Raji (cell line): ENCODE results near the gene TMEM175.

Experiments used
- POLR2A ChIP-seq: IDR thresholded peaks from 2 replicates; pipeline ENCODE4 v1.6.1; 2011; ENCODE audit warnings: low read depth, low read length, control low read depth; ENCODE audit not compliant: insufficient read depth

TMEM175 gene

DNA sequence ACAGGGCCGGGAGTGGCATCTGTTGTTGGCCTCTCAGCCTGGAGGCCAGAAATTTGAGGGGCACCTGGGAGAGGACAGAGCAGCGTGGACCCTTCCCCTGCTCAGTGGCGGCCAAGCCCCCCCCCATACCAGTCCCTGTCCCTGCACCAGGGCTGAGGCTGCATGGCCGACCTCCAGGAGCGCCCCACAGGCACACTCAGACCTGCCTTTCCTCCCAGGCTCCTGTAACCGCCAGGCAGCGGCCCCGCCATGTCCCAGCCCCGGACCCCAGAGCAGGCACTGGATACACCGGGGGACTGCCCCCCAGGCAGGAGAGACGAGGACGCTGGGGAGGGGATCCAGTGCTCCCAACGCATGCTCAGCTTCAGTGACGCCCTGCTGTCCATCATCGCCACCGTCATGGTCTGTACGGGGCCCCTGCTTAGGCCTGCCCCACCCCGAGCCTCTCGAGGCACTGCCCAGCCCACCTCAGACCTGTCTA, 15.3 kb downstream of the TMEM175 start:
- TF ChIP-seq POLR2A = no peak

DNA sequence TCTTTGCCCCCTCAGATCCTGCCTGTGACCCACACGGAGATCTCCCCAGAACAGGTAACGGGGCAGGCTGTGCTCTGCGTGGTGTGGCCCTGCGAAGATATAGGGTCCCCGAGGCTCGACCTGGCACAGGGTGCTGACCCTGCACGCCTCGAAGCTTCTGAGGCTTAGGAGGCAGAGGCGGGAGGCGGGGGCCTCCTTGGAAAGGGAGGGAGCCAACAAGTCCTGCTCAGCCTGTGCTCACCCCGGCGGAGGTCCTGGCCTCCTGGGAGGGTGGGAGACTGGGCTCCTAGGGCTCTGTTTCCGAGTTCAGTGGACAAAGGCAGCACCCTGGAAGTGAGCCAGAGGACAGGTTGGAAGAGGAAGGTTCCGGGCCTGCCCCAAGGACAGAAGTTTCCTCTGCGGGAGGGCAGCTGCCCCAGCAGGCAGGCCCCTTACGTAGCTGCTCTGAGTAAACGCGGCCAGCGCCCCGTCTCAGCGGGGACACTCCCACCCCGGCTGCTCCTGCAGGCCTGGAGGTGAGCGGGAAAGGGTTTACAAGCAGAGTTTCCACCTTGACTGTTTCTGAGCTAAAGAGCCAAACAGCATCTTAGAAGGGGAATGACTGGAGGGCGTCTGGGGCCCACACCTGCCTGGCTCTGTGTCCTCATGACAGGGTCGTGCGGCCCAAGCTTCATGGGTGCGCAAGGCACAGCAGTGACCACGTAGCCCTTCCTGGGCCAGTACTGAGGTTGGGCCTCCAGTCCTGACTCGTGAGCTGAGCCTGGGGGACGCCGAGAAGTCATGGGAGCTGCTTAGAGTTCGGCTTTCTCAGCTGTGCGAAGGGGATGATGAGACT, 16.1 kb downstream of the TMEM175 start:
- no peak for TF ChIP-seq POLR2A

DNA sequence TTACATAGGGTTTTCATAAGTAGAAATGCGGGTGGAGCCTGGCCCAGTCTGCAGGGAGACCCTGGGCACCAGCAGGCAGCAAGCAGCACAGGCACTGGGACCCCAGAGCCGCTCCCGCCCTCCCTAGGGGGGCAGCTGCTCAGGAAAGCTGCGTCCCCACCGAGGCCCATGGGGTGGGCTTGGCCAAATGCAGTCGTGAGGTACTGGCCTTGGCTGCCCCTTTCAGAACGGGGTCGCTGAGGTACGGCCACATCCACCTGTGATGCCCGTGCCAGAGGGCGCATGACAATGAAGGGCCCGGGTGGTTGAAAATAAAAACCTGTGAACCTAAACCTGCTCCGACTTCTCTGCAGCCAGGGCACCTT, 16.7 kb downstream of the TMEM175 start:
- TF ChIP-seq POLR2A = no peak

DNA sequence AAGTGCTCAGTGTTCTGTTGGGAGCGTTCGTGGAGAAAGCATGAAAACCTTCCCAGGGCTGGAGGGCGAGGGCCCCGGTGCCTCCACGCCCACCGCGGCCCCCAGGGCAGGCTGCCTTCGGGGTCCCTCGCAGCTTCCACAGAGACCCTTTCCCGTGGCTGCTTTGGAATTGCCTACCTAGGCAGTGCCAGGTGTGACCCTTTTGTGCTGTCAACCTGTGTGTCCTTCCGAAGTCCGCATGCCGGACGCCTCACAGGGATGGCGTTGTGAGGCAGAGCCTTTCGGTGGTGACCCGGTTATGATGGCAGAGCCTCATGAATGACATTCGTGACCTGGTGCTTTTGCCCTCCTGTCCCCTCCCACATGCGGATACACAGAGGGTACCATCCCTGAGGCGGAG, 17.4 kb downstream of the TMEM175 start:
- no peak for TF ChIP-seq POLR2A

DNA sequence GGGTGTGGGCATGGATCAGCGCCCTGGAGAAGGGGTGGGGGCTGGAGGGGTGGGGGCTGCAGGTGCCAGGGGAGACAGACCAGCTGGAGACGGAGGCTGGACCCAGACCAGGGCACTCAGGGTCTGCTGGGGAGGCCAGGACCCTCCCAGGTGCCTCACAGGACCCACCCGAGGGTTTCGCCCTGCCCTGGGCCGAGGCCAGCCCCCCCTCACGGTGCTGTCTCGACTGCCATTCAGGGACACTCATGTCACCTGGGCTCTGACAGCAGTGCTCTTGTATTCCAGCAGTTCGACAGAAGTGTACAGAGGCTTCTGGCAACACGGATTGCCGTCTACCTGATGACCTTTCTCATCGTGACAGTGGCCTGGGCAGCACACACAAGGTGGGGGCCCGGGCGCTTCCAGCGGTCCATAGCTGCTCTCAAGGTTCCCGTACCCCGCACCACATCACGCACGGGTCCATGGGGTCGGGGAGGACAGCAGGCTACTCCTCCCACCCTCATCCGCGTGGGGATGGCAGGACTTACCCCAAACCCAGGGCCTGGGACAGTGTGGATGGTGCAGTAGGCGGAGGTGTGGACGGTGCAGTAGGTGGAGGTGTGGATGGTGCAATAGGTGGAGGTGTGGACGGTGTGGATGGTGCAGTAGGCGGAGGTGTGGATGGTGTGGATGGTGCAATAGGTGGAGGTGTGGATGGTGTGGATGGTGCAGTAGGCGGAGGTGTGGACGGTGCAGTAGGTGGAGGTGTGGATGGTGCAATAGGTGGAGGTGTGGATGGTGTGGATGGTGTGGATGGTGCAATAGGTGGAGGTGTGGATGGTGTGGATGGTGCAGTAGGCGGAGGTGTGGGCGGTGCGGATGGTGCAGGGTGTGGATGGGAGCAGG, 18.1 kb downstream of the TMEM175 start:
- TF ChIP-seq POLR2A = no peak

DNA sequence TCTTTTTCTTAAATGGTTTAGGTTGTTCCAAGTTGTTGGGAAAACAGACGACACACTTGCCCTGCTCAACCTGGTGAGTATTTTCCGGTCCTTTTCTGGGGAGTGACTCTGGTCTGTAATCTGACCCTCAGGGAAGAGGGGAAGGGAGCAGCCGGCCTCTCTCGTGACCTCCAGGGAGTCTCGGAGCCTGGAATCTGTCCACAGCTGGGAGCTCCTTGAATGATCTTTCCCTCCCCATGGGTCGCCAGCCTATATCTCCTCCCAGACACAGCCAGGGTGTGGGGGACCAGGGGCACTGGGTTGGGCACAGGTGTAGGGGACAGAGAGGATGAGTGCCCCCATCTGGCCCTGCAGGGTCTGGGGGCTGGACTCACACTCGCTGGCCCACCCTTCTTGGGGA, 18.9 kb downstream of the TMEM175 start:
- TF ChIP-seq POLR2A = no peak

DNA sequence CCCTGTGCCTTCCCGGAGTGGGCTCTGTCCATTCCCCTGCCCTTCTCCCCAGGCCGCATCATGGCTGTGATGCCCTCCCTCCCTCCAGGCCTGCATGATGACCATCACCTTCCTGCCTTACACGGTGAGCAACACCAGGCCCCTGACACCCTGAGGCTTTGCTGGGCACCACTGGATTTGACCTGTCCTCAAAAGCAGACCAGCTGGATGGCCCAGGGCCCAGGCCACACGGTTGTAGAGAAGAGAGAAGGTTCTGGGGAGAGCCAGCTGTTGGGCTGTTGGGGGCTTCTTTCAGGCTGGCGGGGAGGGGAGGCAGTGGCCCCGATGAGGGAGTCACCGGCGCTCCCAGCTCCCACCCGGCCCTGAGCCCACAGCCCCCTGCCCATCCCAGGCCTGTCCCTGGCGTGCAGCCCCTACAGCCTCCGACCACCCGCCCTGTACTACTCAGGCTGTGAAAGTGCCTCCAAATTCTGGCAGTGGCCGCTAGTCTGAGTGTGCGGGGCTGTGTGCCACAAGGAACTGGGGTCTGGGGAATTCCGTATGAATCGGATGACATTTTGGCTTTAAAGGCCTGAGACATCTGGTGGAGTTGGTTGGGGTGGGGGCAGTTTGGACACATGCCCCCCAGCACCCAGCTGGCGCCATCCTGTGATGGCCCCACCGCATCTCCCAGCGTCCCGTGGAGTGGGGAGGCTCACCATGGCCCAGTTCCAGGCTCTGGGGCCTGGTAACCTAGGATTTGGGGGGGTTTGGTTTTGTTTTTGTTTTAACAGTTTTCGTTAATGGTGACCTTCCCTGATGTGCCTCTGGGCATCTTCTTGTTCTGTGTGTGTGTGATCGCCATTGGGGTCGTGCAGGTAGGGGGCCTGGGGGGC, 19.6 kb downstream of the TMEM175 start:
- TF ChIP-seq POLR2A = no peak

DNA sequence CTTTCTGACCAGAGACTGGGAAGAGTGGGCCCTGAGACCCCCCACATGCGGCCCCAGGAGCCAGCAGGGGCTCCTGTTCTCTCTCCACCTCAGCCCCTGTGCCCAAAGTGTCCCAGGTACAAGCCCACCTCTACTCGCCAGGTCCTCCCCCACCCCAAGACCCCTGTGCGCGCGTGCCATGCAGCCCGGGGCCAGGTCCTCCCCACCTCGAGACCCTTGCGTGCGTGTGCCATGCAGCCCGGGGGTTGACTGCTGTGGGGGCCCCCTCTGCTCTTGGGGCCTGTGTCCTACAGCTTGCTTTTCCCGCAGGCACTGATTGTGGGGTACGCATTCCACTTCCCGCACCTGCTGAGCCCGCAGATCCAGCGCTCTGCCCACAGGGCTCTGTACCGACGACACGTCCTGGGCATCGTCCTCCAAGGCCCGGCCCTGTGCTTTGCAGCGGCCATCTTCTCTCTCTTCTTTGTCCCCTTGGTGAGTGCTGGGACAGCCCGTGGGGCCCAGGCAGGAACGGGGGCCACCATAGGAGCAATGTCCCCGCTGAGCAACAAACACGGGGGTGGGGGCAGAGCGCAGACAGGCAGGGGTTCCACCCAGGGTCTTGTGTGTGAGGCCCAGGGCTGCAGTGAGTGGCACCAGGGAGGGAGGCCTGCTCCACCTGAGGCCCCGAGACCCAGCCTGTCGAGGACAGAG, 20.8 kb downstream of the TMEM175 start:
- no peak for TF ChIP-seq POLR2A

DNA sequence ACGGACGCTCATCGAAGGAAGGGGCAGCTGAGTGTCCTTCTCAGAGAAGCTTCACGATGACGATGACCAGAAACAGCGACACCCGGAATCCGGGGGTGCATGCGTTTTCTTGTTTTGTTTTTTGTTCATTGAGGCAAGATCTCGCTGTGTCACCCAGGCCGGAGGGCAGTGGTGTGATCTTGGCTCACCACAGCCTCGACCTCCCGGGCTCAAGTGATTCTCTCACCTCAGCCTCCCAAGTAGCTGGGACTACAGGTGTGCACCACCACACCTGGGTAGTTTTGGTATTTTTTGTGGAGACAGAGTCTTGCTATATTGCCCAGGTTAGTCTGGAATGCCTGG, 21.3 kb downstream of the TMEM175 start:
- TF ChIP-seq POLR2A = no peak

DNA sequence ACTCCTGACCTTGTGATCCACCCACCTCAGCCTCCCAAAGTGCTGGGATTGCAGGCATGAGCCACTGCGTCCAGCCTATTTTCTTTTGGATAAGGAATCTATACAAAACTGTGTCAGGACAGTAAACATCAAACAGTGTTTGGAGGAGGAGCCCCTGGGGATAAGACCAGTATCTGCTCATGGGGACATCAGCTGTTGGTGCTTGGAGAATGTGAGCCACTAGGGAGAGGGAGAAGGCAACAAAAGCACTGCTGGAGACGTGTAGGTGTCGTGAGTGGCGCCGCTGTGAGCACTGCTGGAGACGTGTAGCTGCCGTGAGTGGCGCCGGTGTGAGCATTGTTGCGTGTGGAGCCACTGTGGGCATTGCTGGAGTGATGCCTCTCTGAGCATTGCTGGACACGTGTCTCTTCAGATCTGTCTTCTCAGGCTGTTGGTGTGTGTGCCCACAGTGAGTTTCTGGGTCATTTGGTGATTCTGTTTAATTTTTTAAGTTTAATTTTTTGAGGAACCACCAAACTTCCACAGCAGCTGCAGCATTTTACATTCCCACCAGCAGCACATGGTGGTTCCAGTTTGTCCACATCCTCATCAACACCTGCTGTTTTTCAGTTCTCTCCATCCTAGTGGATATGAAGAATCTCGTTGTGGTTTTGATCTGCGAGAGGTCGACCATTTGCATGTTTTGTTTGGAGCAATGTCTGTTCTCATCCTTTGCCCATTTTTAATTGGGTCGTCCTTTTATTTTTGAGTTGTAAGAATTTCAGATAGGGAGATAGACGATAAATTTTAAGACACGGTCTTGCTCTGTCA, 22.2 kb downstream of the TMEM175 start:
- no peak for TF ChIP-seq POLR2A

DNA sequence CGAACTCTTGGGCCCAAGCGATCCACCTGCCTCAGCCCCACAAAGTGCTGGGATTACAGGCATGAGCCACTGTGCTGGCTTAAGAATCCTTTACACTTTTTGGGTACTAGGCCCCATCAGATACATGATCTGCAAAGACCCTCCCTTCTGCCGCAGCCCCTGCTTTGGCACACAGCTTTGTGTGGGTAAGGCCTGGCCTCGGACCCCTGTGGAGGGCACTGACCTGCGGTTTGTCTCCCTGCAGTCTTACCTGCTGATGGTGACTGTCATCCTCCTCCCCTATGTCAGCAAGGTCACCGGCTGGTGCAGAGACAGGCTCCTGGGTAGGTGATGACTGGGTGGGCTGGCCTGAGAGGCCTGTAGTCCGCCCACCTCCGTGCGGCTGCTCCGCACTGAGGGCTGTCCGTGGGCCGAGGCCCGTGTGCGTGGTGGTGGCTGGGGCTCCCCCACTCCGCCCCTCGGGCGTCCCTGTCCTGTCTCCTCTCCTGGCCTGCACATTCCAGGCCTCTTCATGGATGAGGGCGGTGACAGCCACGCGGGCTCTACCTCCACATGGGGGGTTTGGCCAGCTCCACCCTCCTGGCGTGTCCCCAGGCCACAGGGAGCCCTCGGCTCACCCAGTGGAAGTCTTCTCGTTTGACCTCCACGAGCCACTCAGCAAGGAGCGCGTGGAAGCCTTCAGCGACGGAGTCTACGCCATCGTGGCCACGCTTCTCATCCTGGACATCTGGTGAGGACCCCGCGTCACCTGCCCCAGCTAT, 23.1 kb downstream of the TMEM175 start:
- no peak for TF ChIP-seq POLR2A

DNA sequence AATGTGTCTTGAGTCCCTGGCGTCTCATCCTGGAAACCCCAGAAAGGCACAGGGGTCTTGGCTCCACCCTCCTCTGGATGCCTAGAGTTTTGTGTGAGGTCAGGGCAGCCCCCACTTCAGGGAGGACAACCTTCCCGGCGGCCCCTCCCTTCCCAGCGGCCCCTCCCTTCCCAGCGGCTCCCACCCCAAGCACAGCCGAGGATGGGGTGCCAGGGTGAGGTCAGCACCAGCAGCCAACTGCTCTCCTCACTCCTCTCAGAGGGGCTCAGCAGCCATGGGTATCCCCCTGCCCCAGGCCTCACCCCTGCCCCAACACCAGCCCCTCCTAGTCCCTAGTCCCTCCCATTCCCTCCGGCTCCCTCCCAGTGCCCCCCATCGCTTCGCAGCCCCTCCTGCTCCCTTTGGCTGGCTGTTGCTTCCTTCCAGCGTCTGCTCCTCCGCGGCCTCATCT, 23.7 kb downstream of the TMEM175 start:
- TF ChIP-seq POLR2A = no peak
